Hematopoietic multipotent progenitor cell treated with erythropoietin and hydrocortisone succinate and interleukin-3 and kit ligand, for 4 days (in vitro differentiated cells): Measurements from ENCODE around the gene KRT82.

Experiments
- DNase-seq: peaks from one replicate; pipeline ENCODE4 v3.0.0-alpha.2; 2015

The KRT82 gene

DNA sequence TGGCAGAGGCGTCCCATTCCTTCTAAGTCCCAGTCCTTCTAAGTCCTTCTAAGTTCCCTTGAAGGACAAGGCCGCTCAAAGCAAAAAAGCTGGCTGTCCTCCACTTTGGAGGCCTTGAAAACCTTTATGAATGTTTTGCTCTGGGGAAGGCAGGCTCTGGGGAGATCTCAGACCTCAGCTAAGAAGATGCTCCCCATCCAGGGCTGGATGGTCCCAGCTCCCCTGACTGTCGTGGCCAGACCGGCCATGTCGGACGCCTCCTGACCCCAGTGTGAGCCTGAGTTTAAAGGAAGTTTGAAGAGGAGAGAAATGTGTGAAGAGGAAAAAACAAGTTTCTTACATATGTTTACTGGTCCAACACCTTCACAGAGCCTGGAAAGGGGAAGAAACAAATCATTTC is 26.6 kb downstream of the KRT82 start:
- no peak for DNase-seq

DNA sequence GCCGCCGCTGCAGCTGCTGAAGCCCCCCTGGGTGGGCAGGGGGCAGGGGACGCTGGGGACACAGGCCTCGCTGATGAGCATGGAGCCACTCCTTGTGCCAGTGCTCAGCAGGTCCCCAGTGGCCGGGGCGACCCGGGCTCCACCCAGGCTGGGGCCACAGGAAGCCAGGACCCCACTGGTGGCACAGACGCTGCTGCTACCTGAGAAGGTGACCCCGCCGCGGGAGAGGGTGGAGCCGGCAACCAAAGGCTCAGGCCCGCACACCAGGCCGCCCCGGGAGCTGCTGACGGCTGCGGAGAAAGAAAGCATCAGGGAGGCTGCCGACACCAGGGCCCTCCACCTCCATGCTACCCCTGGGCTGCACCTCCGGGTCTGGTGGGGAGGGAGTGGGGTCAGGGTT is 28.0 kb downstream of the KRT82 start:
- DNase-seq: no peak

DNA sequence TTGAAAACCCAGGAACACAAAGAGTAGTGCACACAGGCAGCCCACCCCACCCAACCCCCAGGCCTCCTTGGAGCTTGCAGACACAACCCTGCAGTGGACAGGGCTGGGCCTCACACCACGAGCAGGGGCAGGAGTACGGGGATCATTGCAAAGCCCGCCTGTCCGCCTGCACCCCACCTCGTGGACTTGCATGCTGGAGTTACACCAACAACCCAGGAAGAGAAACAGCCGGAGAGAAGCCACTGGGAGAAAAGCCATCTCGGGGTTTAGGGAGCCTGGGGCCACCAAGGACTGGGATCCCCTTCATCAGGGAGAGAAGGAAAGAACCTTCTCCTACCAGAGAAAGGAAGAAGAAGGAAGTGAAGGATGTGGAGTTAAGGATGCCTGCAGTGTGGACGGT is 28.9 kb downstream of the KRT82 start:
- DNase-seq: no peak

DNA sequence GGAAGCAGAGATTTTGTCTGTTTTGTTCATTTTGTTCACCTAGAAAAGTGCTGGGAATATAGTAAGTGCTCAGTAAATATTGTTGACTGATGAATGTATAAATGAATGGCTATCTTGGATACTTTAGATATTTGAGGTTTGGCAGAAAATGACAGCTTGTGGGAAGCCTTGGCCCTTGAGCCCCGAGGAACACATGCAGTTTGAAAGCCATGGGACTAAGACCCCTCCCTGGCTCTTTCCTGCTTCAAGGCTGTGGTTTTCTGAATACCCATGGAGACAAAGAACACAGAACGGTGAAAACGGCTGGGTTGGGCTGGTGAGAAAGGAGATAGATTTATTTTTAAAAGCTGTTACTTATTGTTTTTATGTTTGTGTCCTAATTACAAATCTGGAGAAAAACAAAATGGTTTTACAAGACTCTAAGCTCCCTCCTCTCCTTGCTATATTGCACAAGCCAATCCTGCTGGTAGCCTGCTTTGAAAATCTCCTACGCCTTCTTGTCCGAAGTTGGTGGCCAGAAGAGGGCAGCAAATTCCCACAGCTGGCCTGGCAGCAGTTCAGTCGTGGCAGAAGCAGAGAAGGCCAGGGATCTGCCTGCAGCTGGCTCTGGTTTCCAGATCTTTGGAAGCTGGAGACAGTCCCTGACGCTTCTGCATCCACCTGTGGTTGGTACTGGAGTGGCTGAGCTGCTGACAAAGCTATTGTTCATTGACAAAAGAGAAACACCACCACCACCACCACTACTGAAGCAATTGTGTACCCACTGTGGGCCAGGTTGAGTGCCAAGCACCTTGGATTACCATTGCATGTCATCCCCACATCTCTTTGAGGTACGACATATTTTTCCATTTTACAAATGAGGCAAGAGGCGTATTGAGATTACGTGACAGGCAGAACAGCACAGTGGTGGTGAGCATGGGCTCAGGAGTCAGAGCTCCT is 33.6 kb downstream of the KRT82 start:
- DNase-seq: peak; percentile 84

DNA sequence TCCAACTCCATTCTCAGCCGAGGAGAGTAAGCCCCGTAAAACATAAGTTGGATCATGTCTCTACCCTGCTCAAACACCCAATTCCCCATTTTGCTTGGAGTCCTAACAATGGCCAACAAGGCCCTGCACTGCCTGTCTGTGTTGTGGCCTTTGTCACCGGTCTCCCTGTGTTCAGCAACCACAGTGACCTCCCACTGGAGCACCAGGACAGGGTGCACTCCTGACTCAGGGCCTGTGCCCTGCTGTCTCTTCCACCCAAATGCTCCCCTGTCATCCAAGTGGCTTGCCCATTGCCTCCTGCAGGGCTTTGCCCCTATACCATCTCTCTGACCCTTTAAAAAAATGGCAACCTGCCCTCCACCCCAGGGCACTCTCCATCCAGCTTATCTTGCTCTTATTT is 34.4 kb downstream of the KRT82 start:
- no peak for DNase-seq

DNA sequence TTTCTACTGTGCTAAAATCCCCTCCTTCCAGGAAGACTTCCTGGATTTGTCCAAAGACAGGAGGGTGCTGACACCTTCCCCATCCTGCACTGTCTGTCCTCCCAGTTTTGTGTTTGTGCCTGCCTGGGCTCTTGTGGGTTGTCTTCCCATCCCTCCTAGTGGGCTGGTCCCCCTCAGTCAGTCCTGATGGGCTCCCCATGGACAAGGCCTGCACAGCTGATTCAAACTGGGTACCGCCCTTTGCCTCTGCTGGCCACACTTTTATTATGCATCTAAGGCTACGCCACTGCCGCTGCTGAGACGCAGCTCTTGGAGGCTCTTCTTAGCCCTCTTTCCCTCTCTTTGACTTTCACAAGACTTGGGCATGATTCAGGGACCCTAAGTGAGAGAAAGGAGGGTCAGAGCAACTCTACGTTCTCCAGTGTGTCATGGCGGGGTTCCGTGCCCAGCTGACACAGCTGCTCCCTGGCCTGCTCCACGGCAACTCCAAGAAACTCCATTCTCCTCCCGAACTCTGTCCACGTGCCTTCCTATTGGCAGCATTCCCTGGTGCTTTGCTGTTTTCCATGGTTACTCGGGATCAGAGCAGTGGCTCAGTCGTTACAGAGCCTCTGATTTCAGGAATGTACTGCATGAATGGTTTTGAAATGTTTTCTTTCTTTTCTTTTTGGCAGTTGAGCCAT is 35.1 kb downstream of the KRT82 start:
- no peak for DNase-seq

DNA sequence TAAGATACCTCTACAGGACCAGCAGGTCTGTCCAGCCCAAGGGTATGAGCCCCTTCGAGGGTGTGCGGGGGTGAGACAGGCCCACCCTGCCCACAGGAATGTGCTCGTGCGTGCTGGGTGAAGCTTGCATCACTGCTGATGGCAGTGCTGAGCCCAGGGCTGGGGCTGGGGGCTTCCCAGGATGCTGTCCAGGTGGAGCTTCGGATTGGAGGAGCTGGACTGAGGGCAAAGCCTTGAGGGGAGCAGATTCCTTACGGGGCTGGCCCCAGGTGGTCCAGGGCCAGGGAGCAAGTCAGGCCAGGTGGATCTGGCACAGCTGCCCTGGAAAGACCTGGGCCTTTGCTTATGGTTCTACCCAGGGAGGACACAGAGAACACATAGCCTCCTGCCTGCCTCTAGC is 36.3 kb downstream of the KRT82 start:
- DNase-seq: no peak

DNA sequence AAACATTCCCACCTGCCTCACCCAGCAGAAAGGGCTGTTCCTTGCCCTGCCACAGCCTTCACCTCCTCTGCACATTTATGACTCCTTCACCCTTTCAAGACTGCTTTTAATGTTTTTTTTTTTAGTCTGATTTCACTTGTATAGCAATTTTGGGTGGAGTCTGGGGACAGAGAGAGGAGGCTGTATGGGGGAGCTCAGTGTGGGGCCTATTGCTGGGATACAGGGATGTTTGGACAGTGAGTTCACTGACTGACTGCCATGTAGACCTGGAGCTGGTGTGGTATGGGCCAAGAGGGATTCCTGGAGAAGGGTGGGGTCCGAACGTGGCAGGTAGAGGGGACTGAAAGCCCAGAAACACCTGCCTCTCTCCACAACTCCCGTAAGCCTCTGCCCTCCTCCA is 36.9 kb downstream of the KRT82 start:
- no peak for DNase-seq

DNA sequence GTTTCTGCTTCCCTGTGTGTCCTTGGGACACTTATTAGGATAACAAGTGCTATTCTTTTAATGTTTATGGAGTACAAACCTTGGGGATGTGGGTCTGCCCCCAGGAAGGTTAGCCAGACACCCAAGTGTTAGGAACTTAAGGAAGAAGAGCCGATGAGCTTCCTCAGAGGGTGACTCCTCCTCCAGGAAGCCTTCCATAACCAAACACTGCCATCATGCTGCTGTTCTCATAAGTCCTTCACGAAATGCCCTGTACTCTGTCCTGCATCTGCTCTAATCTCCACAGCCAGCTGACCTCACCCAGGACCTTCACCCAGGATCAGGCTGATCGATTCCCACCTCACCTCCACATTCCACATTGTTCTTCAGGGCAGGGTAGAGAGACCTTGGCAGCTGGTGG is 37.6 kb downstream of the KRT82 start:
- DNase-seq: no peak

DNA sequence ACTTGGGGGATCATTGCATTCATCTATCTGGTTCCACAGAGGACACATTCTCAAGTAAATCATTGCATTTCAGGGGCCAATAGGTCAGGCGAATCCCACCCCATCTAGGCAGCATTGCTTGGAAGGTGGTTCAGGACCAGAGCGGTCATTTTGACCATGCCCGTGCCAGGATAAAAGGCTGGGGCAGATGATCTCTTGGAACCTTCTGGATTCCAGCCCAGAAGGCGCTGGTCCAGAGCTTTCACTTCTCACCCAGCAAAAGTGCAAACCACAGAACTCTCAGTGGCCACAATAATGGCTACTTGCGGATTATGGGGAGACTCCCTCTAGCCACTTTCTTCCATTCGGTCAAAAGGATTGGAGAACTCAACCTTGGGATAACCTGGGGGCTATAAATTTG is 38.3 kb downstream of the KRT82 start:
- no peak for DNase-seq

DNA sequence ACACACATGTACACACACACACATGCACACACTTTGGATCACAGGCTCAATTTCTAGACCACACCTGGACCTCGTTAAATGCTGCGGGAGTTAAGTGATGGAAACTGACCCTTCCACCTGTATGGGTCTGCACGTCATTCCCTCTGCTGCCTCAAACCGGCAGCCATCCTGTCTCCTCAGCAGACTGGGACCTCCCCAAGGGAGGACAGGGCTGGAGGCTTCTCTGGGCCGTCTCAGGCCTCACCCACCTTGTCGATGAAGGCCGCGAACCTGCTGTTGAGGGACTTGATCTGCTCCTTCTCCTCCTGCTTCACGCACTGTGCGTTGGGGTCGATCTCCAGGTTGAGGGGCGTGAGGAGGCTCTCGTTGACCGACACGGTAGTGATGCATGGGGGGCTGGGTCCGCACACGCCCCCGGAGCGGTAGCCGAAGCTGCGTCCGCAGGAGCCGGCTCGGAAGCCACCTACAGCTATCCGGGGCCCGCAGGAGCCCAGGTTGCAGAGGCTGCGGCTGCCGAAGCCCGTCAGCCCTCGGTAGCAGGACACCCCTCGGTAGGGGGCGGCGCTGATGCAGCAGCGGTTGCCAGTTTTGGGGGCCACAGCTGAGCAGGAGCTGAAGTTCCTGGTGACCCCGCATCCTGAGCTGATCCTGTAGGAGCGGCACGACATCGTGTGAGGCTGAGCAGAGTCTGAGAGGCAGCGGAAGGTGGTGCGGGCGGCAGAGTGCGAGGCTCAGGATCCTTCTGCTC is 39.2 kb downstream of the KRT82 start, which contains the start of gene KRT85:
KRT85 (minus strand) TSS at position 744 of the 748 bp plus-strand sequence; CDS start at position 668, 76 bp downstream.
- no peak for DNase-seq

DNA sequence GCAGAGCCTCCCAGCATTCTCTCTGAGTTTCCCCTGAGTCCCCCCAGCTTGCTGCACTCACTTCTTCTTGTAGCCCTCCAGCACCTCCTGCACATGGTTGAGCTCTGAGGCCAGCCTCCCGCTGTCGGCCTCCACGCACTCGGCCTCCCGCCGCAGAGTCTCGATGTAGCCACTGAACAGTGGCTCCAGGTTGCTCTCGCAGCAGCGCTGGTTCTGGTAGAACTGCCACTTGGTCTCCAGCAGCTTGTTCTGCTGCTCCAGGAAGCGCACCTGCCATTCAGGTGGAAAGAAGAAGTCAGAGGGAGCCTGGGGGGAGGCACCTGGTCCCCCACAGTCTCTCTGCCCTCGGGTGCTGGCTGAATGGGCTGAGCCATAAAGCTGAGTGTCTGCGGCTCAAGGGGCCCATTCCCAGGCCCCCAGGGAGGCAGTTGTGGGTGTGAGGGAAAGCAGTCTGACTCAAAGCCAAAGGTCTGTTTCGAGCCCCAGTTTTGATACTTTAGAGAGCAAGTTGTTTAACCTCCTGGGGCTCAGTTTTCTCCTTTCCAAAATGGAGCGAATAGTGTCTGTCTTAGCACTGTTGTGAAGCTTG is 41.1 kb downstream of the KRT82 start:
- no peak for DNase-seq

DNA sequence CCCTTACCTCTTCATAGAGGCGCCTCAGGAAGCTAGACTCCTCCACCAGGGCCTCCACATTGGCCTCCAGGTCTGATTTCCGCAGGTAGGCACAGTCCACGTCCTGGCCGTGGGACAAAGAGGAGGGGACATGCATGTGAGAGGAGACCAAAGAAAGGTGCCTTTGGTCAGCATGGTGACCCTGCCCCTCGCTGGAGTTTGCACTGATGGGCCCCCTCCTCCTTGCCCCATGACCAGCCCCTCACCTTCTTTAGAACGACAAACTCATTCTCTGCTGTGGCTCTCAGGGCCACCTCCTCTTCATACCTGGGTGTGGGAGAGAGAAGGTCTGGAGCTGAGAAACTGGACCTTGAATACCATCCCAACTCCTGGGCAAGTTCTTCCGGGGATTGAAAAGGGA is 42.1 kb downstream of the KRT82 start:
- no peak for DNase-seq

DNA sequence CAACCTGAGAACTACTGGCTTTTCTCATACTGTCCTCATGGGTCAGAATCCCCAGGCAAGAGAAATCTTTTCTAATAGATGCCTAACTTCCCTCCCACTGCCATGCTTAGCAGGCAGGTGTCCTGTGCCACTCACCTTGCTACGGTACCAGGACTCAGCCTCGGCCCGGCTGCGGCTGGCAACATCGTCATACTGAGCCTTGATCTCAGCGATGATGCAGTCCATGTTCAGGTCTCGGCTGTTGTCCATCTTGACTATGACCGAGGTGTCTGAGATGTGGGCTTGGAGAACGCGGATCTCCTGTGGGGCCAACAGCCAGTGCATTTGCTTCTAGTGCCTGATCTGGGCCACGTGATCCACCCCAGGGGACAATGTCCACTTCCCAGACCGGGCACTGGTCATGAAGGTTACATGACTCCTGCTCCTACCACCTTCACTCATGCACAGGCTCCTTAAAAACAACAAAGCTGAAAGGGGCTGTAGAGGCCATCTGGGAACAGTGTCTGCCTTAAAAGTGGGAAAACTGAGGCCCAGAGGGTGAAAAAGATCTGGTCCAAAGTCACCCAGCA is 42.9 kb downstream of the KRT82 start:
- no peak for DNase-seq

DNA sequence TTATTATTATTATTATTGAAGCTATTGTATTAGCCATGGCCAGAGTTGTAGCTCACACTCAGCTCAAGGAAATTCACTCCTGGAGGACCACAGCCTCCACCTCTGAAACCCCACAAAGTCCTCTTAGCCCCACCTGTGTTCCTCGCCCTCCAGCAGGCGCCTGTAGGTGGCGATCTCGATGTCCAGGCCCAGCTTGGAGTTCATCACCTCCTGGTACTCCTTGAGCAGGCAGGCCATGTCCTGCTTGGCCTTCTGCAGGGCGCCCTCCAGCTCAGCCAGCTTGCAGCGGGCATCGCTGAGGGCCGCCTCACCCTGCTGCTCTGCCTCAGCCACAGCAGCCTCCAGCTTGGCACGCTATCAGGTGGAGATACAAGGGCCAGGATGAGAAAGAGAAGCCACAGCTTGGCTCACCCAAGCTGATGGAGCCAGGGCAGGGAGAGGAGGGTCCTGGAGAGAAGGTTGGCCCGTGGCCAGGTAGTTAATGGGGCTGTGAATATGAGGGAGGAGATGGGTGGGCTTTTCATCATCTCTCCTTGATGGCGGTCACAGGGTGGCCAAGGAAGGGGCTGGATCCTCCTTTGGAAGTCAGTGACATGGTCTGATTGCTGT is 43.9 kb downstream of the KRT82 start:
- peak; percentile 15 for DNase-seq

DNA sequence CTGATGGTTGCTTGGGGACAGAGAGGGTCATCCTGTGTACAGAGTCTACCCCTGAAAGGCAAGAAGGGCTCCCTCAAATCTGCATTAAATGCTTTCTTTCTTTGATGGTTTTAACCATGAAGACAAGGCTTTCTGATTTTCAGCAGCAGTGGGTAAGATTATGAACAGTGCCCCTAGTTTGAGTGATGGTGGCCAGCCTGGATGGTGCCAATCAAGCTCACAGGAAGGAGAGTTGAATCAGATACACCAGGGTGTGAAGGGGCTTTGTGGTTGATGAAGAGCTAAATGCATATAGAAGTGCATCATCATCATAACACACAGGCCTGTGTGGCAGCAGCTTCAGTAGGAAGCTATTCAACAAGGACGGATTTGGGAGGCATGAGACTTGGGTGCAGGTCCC is 44.6 kb downstream of the KRT82 start:
- no peak for DNase-seq

DNA sequence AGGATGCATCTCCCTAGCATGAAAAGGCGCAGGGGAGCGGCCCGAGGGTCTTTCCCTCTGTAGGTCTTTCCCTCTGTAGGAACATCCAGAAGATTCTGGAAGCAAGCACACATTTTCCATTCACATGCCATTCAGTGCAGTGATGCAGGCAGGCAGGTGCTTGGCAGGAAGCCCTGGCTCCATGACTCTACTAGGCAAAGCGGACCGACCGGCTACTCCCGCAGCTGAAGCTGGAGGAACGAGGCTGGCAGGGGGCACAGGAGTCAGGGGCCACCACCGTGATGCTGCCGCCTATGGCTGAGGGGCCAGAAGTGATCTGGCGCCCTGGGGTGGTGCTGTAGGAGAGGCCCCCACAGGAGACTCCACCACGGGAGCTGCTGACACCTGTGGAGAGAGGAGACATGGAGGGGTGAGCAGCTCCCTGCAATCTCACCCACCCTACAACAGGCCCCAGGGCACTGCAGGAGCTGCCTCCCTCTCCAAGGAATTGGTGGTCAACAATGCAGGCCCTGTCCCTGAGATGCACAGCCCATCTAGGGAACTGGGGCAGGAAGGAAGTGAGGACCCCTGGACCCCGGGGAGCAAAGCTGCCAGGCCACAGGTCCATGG is 45.4 kb downstream of the KRT82 start:
- no peak for DNase-seq

DNA sequence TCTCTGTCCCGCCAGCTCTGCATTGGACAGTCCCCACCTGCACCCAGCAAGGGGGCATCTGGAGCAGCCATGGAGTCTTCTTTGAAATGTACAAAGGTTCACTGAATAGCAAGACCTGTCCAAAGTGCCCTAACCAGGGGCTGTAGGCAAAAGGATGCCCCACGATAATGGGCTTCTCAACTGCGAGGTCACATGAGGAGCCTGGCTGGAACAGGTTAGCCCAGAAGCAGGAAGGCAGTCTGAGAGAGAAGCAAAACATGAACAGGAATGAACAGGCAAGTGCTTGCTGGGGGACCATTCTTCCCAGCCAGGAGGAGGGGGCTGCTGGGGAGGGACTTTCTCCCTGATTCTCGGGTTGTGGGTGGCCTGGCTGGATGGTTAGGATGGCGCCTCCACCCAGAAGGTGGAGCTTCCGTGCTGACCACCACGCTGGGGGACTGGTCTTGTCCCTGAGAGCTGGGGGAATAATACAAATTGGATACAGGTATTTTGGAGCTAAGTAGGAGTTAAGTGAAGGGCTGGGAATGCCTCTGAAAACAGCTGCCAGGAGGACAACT is 46.0 kb downstream of the KRT82 start:
- no peak for DNase-seq

DNA sequence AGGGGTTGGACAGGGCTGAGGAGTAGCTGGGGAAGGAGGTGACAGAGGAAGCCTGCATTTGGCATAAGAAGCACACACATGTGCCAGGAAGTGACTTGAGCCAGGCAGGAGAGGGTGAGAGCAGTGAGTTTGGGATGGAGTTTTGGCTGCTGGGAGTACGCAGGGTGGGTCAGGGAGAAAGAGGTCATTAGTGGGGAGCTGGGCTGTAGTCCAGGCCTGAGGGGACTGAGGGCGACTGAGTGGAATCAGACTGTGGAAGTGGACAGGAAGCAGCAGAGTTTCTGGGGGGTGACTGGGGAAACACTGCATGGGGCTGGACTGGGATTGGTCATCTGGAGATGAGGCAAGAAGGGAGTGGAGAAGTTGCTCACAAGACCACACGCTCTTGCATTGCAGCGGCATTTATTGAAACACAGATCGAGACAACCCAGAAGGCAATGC is 46.5 kb downstream of the KRT82 start:
- no peak for DNase-seq

DNA sequence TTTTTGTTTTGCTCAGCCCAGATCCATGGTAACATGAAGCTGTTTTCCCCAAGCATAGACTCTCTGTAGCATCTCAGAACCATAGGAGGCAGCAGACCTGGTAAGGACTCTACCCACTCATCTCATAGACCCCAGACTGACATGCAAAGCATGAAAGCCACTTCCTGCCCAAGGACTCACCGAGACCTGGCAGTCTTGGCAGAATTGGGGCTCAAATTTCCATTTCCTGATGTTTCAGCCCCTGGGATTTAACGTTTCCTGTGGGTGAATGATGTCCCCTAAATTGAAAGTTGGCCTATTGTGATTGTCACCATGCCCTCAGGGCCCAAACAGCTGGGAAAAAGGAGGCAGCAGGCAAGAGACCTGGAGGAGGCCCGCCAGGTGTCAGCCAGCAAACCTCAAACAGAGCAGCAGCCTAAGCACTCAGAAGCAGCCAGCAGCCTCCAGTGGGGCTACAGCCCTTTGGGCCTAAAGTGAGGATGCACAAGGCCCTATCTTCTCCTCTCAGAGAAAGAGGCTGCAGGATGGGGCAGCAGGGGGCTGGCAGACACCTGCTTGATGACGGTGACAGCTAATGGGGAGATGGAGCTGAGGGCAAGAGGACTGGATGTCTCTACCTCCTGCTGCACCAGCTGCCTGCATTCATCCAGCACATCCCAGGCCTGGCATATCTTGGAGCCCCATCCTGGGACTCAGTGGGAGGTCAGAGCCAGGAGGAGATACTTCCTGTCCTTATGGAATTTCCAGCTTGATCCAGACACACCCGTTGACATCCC is 47.4 kb downstream of the KRT82 start:
- peak; percentile 4 for DNase-seq
